WERI-Rb-1 (cell line): ENCODE data around the gene PIP5K1B.

Source experiments
- DNase-seq: peaks from one replicate; pipeline ENCODE4 v3.0.0-alpha.2; 2020
- H3K27ac ChIP-seq: fragments of 250-450 bp; sonication (Bioruptor Pico); 2 replicates; pipeline ENCODE4 v1.5.1; 2020; ENCODE audit warnings: mild to moderate bottlenecking, moderate library complexity
- H3K27me3 ChIP-seq: fragments of 250-450 bp; sonication (Bioruptor Pico); 2 replicates; pipeline ENCODE4 v1.5.1; 2021; ENCODE audit warnings: mild to moderate bottlenecking, low read depth, moderate library complexity; ENCODE audit not compliant: insufficient read depth, severe bottlenecking
- H3K36me3 ChIP-seq: fragments of 250-450 bp; sonication (Bioruptor Pico); 2 replicates; pipeline ENCODE4 v1.5.1; 2020; ENCODE audit warnings: mild to moderate bottlenecking, moderate library complexity
- H3K4me3 ChIP-seq: 2 replicates; pipeline ENCODE4 v1.5.1; 2011; ENCODE audit warnings: low read depth, mild to moderate bottlenecking, control low read depth, low read length
- H3K9me3 ChIP-seq: fragments of 250-450 bp; sonication (Bioruptor Pico); 2 replicates; pipeline ENCODE4 v1.5.1; 2021; ENCODE audit warnings: mild to moderate bottlenecking, moderate library complexity; ENCODE audit not compliant: severe bottlenecking
- TF ChIP-seq, protein P1 (sequence below): IDR thresholded peaks from 2 replicates; pipeline ENCODE4 v1.5.1; 2011; ENCODE audit warnings: low read depth, mild to moderate bottlenecking, control low read depth, inconsistent platforms, low read length

Gene PIP5K1B

DNA sequence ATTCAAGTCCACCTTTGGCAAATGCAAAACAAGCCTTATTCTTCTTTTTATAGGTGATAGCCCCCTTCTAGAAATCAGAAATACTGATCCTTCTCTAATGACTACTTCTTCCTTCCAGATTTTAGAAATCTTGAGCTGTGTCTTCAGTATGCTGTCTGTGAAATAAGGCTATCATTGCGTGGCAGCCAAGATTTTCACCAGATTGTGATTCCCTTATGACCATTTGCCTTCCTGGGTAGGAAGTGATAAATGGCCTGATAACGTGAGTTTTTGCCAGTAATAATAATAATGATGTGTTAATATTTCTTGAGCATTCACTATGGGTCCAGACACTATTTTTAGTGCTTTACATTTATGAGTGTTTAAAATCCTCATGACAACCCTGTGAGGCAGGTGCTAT lies 80.9 kb downstream of the PIP5K1B start:
- H3K4me3 ChIP-seq: no peak overlapping the region
- H3K9me3 ChIP-seq: no peaks in the 10 kb centered on the region
- DNase-seq: no peak
- H3K36me3 ChIP-seq: no peaks in the 10 kb centered on the region; the same call in 1 of the 2 replicates
- TF ChIP-seq, protein P1, sequence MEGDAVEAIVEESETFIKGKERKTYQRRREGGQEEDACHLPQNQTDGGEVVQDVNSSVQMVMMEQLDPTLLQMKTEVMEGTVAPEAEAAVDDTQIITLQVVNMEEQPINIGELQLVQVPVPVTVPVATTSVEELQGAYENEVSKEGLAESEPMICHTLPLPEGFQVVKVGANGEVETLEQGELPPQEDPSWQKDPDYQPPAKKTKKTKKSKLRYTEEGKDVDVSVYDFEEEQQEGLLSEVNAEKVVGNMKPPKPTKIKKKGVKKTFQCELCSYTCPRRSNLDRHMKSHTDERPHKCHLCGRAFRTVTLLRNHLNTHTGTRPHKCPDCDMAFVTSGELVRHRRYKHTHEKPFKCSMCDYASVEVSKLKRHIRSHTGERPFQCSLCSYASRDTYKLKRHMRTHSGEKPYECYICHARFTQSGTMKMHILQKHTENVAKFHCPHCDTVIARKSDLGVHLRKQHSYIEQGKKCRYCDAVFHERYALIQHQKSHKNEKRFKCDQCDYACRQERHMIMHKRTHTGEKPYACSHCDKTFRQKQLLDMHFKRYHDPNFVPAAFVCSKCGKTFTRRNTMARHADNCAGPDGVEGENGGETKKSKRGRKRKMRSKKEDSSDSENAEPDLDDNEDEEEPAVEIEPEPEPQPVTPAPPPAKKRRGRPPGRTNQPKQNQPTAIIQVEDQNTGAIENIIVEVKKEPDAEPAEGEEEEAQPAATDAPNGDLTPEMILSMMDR: no peak
- H3K27me3 ChIP-seq: peaks cover 8% of the 10 kb centered on the region
- H3K27ac ChIP-seq: no peak overlapping the region

- TF ChIP-seq, protein P1: no peak
- H3K4me3 ChIP-seq: no peak overlapping the region
- H3K36me3 ChIP-seq: no peaks in the 10 kb centered on the region
- no peak overlapping the region for H3K27ac ChIP-seq
- H3K9me3 ChIP-seq: no peaks in the 10 kb centered on the region
- peaks cover 32% of the 10 kb centered on the region for H3K27me3 ChIP-seq
- DNase-seq: no peak
Measured at GRCh38 chr9:68791169-68791568, 86.1 kb downstream of the PIP5K1B start.

DNA sequence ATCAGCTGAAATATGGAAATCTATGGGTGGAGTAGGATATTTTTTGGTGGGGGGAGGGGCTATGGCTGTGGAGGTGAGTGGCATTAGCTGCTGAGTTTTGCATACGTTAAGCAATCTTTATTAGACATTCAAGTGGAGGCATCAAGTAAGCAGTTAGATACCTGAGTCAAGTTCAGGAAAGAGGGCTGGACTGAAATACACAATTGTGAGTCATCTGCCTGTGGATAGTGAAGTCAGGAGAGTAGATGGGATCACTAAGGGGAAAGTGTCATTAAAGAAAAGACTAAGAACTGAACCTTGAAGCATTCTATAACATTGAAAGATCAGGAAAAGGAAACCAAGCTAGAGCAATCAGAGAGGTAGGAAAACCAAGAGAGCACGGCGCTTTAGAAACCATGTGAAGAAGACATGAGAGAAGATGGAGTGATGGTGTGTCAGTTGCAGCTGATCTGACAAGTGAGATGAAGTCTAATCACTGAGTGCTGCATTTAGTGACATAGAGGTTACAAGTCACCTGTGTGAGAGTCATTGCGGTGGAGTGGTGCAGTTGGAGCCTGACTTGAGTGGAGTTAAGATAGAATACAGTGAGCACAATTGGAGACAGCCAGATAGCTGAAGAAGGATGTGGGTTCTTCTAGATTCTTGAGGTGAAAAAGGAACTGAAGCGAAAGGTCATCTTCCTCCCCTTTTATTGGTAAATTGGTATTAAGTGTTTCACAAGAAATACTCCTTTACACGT lies 88.7 kb downstream of the PIP5K1B start:
- Histone ChIP-seq H3K9me3 (no peaks in the 10 kb centered on the region), H3K36me3 (no peaks in the 10 kb centered on the region), H3K27ac (no peak overlapping the region), H3K4me3 (no peak overlapping the region), H3K27me3 (peaks cover 44% of the 10 kb centered on the region)
- TF ChIP-seq, protein P1: no peak
- DNase-seq: no peak

DNA sequence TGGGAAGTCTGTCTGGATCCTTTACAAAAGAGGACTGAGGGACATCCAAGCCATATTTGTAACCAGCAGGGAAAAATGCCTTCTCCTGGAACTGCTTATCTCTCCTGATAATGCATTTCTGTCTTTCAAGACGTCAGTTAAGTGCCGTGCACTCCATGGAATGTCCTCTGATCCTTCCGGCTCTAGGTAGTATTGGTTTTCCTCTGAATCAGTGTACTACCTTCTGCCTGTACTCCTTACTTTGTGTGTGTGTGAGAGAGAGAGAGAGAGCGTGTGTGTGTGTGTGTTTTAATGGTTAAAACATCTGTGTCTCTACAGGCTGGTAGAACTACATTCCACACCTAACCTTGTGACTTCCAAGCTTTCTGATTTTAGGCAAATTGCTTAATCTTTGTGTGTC lies 89.9 kb downstream of the PIP5K1B start:
- no peak overlapping the region for H3K27ac ChIP-seq
- H3K36me3 ChIP-seq: no peaks in the 10 kb centered on the region
- peaks cover 45% of the 10 kb centered on the region for H3K27me3 ChIP-seq
- TF ChIP-seq, protein P1: no peak
- no peak for DNase-seq
- no peak overlapping the region for H3K4me3 ChIP-seq
- H3K9me3 ChIP-seq: no peaks in the 10 kb centered on the region

- TF ChIP-seq, protein P1: no peak
- no peaks in the 10 kb centered on the region for H3K36me3 ChIP-seq
- DNase-seq: no peak
Measured at GRCh38 chr9:68795411-68795810, 90.4 kb downstream of the PIP5K1B start.

DNA sequence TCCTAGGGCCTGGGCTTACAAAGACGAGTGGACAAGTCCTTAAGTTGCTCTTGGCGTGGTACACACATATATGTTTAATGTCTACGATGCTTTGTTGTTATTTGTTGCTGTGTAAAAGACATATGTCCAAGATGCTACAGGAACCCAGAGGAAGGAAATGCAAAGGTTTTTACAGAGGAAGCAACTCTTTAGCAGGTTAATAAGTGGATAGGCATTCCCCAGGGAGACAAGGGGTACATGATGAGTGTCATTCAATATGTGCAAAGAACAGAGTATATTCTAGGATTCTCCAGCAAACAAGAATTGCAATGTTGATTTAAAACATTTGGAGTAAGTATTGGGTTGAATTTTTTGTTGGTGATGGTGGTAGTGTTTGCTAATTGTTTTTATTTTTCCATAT lies 92.1 kb downstream of the PIP5K1B start:
- Histone ChIP-seq H3K9me3 (no peaks in the 10 kb centered on the region), H3K27ac (no peak overlapping the region), H3K27me3 (peaks cover 56% of the 10 kb centered on the region), H3K36me3 (no peaks in the 10 kb centered on the region), H3K4me3 (no peak overlapping the region)
- DNase-seq: no peak
- TF ChIP-seq, protein P1: no peak

More at GRCh38 chr9:68795411-68795810, 90.4 kb downstream of the PIP5K1B start:
- no peak overlapping the region for H3K4me3 ChIP-seq
- H3K27me3 ChIP-seq: peaks cover 48% of the 10 kb centered on the region
- H3K27ac ChIP-seq: no peak overlapping the region
- no peaks in the 10 kb centered on the region for H3K9me3 ChIP-seq
